ENCODE data around the gene PLIN5.

The PLIN5 gene

GRCh38 chr19:4473011-4473762 lies 61.8 kb downstream of the PLIN5 start:
- WGBS, 2 experiments (ENCODE audit: insufficient coverage in 2 of 2) = 23 to 25% methylated on average over 17 to 25 of the region's 25 CpGs
- peak overlapping the region; percentile 53 for H3K27ac ChIP-seq (ENCODE audit: low read depth, low read length, severe bottlenecking)

More at GRCh38 chr19:4473011-4473762, 61.8 kb downstream of the PLIN5 start:
- Histone ChIP-seq H3K9me3 (ENCODE audit: control insufficient read depth, low read length) (no peaks in the 10 kb centered on the region), H3K4me1 (ENCODE audit: control insufficient read depth, insufficient read depth, low read length, poor library complexity, severe bottlenecking) (peaks cover 4% of the 10 kb centered on the region), H3K4me3 (ENCODE audit: extremely low read depth, insufficient read depth, low read length, poor library complexity, severe bottlenecking) (peak overlapping the region; percentile 99), H3K36me3 (ENCODE audit: control insufficient read depth, insufficient read depth, low read length) (peaks cover 32% of the 10 kb centered on the region)
